SK-N-SH treated with all-trans-retinoic acid at 6 μM for 48 hours (cell line): Measurements from ENCODE around the gene PAOX.

Source experiments
- ATAC-seq: fragments of 200-7000 bp; cut with Tn5 transposase; 3 replicates; pipeline ENCODE4 v1.9.1; 2020; ENCODE audit warnings: mild to moderate bottlenecking, moderate library complexity
- ARNTL ChIP-seq: fragments of 450-650 bp; formaldehyde crosslinking; IDR thresholded peaks from 2 replicates; pipeline ENCODE4 v1.5.0; 2020; ENCODE audit warnings: low read depth, mild to moderate bottlenecking, moderate library complexity, borderline replicate concordance
- BACH2 ChIP-seq: fragments of 250-450 bp; sonication (Bioruptor Pico); IDR thresholded peaks from 2 replicates; pipeline ENCODE4 v1.9.0; 2021; ENCODE audit warnings: mild to moderate bottlenecking, borderline replicate concordance
- ESRRG ChIP-seq: fragments of 250-450 bp; sonication (Bioruptor Pico); IDR thresholded peaks from 2 replicates; pipeline ENCODE4 v1.6.1; 2021; ENCODE audit warnings: mild to moderate bottlenecking
- GLIS3 ChIP-seq: fragments of 250-450 bp; sonication (Bioruptor Pico); IDR thresholded peaks from 2 replicates; pipeline ENCODE4 v1.5.0; 2020; ENCODE audit warnings: mild to moderate bottlenecking, moderate library complexity
- ISL1 ChIP-seq: fragments of 250-450 bp; sonication (Bioruptor Pico); IDR thresholded peaks from 2 replicates; pipeline ENCODE4 v2.1.2; 2022; ENCODE audit warnings: mild to moderate bottlenecking, moderate library complexity
- OSR1 ChIP-seq: fragments of 250-450 bp; sonication (Bioruptor Pico); IDR thresholded peaks from 2 replicates; pipeline ENCODE4 v1.8.0; 2022; ENCODE audit warnings: moderate library complexity, mild to moderate bottlenecking, inconsistent platforms
- PATZ1 ChIP-seq: fragments of 250-450 bp; sonication (Bioruptor Pico); IDR thresholded peaks from 2 replicates; pipeline ENCODE4 v1.8.0; 2020; ENCODE audit warnings: mild to moderate bottlenecking, moderate library complexity, borderline replicate concordance
- PPARA ChIP-seq: fragments of 250-450 bp; sonication (Bioruptor Pico); IDR thresholded peaks from 2 replicates; pipeline ENCODE4 v1.5.0; 2020; ENCODE audit warnings: mild to moderate bottlenecking, borderline replicate concordance
- RARB ChIP-seq: fragments of 250-450 bp; sonication (Bioruptor Pico); IDR thresholded peaks from 2 replicates; pipeline ENCODE4 v1.8.0; 2021; ENCODE audit warnings: mild to moderate bottlenecking, moderate library complexity
- SNAI2 ChIP-seq: fragments of 250-450 bp; sonication (Bioruptor Pico); IDR thresholded peaks from 2 replicates; pipeline ENCODE4 v1.5.0; 2020; ENCODE audit warnings: mild to moderate bottlenecking, moderate library complexity
- TCF4 ChIP-seq: fragments of 250-450 bp; sonication (Bioruptor Pico); IDR thresholded peaks from 2 replicates; pipeline ENCODE4 v1.8.0; 2021; ENCODE audit warnings: mild to moderate bottlenecking, moderate library complexity, borderline replicate concordance
- TOX ChIP-seq: fragments of 250-450 bp; sonication (Bioruptor Pico); IDR thresholded peaks from 2 replicates; pipeline ENCODE4 v1.8.0; 2021; ENCODE audit warnings: mild to moderate bottlenecking, moderate library complexity, borderline replicate concordance
- TSHZ2 ChIP-seq: fragments of 250-450 bp; sonication (Bioruptor Pico); IDR thresholded peaks from 2 replicates; pipeline ENCODE4 v1.5.0; 2020; ENCODE audit warnings: mild to moderate bottlenecking, moderate library complexity
- ZC3H10 ChIP-seq: fragments of 250-450 bp; sonication (Bioruptor Pico); IDR thresholded peaks from 2 replicates; pipeline ENCODE4 v1.5.1; 2021; ENCODE audit warnings: mild to moderate bottlenecking, moderate library complexity
- ZFP3 ChIP-seq: fragments of 250-450 bp; sonication (Bioruptor Pico); IDR thresholded peaks from 2 replicates; pipeline ENCODE4 v1.5.0; 2020; ENCODE audit warnings: mild to moderate bottlenecking, moderate library complexity
- ZFP30 ChIP-seq: fragments of 450-650 bp; formaldehyde crosslinking; IDR thresholded peaks from 2 replicates; pipeline ENCODE4 v1.5.0; 2022; ENCODE audit warnings: mild to moderate bottlenecking, moderate library complexity
- ZNF565 ChIP-seq: fragments of 450-650 bp; formaldehyde crosslinking; conservative IDR thresholded peaks from 2 replicates; pipeline ENCODE4 v1.5.0; 2020; ENCODE audit warnings: low read depth, mild to moderate bottlenecking, moderate library complexity
- ZNF70 ChIP-seq: fragments of 450-650 bp; formaldehyde crosslinking; IDR thresholded peaks from 2 replicates; pipeline ENCODE4 v1.5.0; 2020; ENCODE audit warnings: mild to moderate bottlenecking, moderate library complexity
- ZNF8 ChIP-seq: fragments of 450-650 bp; formaldehyde crosslinking; IDR thresholded peaks from 2 replicates; pipeline ENCODE4 v1.5.0; 2020; ENCODE audit warnings: mild to moderate bottlenecking, moderate library complexity
- TF ChIP-seq, protein P1 (sequence below): fragments of 250-450 bp; sonication (Bioruptor Pico); IDR thresholded peaks from 2 replicates; pipeline ENCODE4 v1.5.1; 2020; ENCODE audit warnings: low read depth, mild to moderate bottlenecking, moderate library complexity
- TF ChIP-seq, protein P2 (sequence below): fragments of 250-450 bp; sonication (Bioruptor Pico); IDR thresholded peaks from 2 replicates; pipeline ENCODE4 v1.5.1; 2021; ENCODE audit warnings: mild to moderate bottlenecking, moderate library complexity

The PAOX gene

DNA sequence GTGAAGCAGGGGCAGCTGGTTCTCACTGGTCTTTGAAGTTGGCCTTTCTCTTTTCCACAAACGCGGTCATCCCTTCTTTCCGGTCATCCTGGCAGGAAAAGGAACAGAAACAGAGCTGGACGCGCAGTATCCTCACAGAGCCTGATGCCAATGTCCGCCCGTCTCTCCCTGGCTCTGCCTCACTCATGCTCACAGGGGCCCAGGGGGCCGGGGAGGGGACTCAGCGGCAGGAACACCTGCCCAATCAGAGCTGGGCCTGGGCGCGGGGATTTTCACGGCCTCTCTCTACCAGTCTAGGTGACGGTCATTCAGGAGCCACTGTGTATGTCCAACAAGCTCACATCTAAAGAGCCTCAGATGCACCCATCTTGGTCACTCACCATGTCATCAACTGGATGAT is 16.2 kb upstream of the PAOX start:
- TF ChIP-seq OSR1 (CRISPR knock-in tag) (no peak), SNAI2 (CRISPR knock-in tag) (no peak), GLIS3 (CRISPR knock-in tag) (no peak), ZFP3 (no peak), ZC3H10 (CRISPR knock-in tag) (no peak)
- TF ChIP-seq, protein P1, sequence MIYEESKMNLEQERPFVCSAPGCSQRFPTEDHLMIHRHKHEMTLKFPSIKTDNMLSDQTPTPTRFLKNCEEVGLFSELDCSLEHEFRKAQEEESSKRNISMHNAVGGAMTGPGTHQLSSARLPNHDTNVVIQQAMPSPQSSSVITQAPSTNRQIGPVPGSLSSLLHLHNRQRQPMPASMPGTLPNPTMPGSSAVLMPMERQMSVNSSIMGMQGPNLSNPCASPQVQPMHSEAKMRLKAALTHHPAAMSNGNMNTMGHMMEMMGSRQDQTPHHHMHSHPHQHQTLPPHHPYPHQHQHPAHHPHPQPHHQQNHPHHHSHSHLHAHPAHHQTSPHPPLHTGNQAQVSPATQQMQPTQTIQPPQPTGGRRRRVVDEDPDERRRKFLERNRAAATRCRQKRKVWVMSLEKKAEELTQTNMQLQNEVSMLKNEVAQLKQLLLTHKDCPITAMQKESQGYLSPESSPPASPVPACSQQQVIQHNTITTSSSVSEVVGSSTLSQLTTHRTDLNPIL, result no peak
- TF ChIP-seq, protein P2, sequence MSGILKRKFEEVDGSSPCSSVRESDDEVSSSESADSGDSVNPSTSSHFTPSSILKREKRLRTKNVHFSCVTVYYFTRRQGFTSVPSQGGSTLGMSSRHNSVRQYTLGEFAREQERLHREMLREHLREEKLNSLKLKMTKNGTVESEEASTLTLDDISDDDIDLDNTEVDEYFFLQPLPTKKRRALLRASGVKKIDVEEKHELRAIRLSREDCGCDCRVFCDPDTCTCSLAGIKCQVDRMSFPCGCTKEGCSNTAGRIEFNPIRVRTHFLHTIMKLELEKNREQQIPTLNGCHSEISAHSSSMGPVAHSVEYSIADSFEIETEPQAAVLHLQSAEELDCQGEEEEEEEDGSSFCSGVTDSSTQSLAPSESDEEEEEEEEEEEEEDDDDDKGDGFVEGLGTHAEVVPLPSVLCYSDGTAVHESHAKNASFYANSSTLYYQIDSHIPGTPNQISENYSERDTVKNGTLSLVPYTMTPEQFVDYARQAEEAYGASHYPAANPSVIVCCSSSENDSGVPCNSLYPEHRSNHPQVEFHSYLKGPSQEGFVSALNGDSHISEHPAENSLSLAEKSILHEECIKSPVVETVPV (CRISPR knock-in tag), result no peak
- ATAC-seq, result no peak

- TF ChIP-seq TOX (CRISPR knock-in tag), result no peak
- TF ChIP-seq PPARA (CRISPR knock-in tag), result no peak
- TF ChIP-seq GLIS3 (CRISPR knock-in tag), result no peak
- TF ChIP-seq, protein P2 (CRISPR knock-in tag), result no peak
- TF ChIP-seq PATZ1 (CRISPR knock-in tag), result no peak
- no peak for TF ChIP-seq SNAI2 (CRISPR knock-in tag)
- no peak for TF ChIP-seq ZNF70 (CRISPR knock-in tag)
- no peak for TF ChIP-seq ZFP3
- no peak for TF ChIP-seq TCF4 (CRISPR knock-in tag)
- TF ChIP-seq OSR1 (CRISPR knock-in tag), result no peak
- no peak for TF ChIP-seq ZC3H10 (CRISPR knock-in tag)
- no peak for TF ChIP-seq RARB (CRISPR knock-in tag)
- TF ChIP-seq ISL1, result no peak
- TF ChIP-seq BACH2, result no peak
- ATAC-seq, result no peak
These were observed 14.2 kb upstream of the PAOX start for GRCh38 chr10:133364645-133365431.

GRCh38 chr10:133365461-133366129 is 13.5 kb upstream of the PAOX start:
- no peak for ATAC-seq
- TF ChIP-seq ZFP30 (CRISPR knock-in tag), result no peak
- no peak for TF ChIP-seq ARNTL (CRISPR knock-in tag)
- TF ChIP-seq GLIS3 (CRISPR knock-in tag), result no peak

GRCh38 chr10:133366130-133366478 is 13.0 kb upstream of the PAOX start:
- ATAC-seq, result no peak
- TF ChIP-seq PPARA (CRISPR knock-in tag) (no peak), TOX (CRISPR knock-in tag) (no peak), ESRRG (CRISPR knock-in tag) (no peak), TCF4 (CRISPR knock-in tag) (no peak), SNAI2 (CRISPR knock-in tag) (no peak), RARB (CRISPR knock-in tag) (no peak), ZNF8 (CRISPR knock-in tag) (no peak), ZNF565 (no peak), ISL1 (no peak), PATZ1 (CRISPR knock-in tag) (no peak), TSHZ2 (CRISPR knock-in tag) (no peak)
- TF ChIP-seq, protein P1, result no peak
